NCI-H748 treated with DMSO at 0.1 percent for 48 hours (cell line): ENCODE results near the gene TACR2.
A peak's percentile ranks its signal among the peaks of the same experiment; 100 is the strongest.

Source experiments
- DNase-seq: peaks from one replicate; lab custom pipeline; 2025; lab: John Stamatoyannopoulos, UW

Gene TACR2

GRCh38 chr10:69416695-69417094 lies at the start of gene TACR2:
Gene TACR2, minus strand, starts transcription at chr10:69416918. Its CDS starts 595 bp downstream, at chr10:69416323.
- DNase-seq = no peak

GRCh38 chr10:69466158-69466490 lies 49.4 kb upstream of the TACR2 start:
- DNase-seq = no peak

- no peak for DNase-seq
Measured at GRCh38 chr10:69465457-69466157, 48.9 kb upstream of the TACR2 start.

- DNase-seq = no peak
Measured at GRCh38 chr10:69464801-69465401, 48.2 kb upstream of the TACR2 start.

DNA sequence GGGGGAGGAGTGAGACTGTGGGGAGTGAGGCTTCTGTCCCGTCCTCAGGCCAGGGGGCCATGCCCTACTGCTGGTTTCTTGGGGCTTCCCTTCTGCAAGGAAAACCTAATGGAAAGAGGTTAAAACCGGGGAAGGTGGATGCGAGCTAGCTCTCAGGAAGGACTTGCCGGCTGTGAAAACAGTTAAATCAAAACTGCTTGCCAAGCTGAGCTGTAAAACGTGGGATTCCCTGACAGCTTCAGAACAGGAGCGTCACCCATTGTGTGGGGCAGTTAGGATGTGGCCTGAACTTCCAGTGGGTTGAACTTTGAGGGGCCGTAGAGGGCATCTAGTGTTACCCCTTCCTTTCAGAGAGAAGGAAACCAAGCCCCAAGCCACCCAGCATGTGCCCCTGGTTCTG lies 47.7 kb upstream of the TACR2 start:
- DNase-seq = no peak

DNA sequence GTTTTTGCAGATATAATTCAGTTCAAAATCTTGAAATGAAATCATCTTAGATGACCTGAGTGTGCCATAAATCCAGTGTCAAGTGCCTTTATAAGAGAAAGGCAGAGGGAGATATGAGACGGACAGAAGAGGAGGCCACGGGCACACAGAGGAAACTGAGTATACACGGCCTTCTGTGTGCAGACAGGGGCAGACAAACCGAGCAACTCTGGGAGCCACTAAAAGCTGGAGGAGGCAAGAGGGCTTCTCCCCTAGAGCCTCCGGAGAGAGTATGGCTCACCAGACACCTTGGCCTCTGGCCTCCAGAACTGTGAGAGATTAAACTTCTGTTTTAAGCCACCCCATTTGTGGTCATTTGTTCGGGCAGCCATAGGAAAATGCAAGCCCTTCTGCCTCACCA lies 47.2 kb upstream of the TACR2 start:
- no peak for DNase-seq

DNA sequence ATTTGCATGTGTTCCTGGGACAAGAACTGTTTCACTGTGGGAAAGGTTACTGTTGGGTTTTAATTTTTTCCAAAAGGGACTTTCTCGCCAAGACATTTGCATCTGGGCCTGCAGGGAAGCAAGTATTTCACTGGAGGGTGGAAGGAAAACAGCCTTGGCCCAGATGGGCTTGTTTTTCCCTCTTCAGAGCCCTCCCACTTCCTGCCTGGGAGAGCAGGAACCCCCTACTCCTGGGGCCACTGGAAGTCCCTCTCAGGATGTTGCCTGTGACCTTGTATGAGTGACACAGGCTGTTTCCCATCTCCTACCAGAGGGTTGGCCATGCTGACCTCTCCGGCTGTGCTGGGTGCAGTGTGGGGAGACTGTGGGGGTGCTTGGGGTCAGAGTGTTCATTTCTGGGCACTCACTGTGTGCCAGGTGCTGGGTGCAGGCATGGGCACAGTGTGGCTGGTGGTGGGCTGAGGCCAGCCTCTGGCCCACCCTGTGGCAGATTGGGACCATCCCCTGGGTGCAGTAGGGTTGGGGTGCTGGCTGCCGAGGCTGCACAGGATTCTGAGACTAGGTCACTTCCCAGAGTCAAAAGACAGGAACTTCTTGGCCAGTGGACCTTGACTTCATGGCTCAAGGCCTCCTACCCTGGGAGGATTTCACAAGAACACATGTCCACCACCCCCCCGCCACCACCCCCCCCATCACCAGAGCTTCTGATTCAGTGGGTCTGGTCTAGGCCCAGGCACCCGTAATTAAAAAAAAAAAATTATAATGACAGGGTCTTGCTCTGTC lies 44.7 kb upstream of the TACR2 start:
- DNase-seq = no peak

DNA sequence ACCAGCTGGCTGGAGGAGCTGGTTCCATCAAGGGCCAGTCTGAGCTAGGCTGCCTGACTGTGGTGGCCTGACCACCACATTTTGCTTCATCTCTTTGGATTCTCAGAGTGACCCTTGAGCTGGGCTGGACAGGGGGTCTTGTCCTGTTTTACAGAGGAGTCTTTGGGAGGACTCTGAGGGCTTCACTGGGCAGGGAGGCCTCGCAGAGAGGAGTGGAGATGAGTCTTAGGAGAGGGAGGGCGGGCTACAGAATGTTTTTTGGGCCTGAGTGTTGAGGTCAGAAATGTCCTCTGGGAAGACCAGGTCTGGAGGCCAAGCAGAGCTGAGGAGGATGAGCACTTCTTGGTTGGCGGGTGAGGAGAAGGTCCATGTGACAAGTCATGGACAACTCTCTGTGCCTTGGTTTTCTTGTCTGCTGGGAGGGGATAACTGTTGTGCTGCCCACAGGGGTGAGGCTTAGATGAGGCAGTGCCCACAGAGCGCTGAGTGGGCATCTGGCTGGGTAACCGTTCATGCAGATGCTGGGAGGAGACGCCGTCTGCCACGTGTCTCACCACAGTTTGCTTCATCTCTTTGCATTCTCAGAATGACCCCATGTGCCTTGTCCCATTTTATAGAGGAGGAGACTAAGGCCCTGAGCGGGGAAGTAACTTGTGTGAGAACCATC lies 44.0 kb upstream of the TACR2 start:
- DNase-seq = no peak

DNA sequence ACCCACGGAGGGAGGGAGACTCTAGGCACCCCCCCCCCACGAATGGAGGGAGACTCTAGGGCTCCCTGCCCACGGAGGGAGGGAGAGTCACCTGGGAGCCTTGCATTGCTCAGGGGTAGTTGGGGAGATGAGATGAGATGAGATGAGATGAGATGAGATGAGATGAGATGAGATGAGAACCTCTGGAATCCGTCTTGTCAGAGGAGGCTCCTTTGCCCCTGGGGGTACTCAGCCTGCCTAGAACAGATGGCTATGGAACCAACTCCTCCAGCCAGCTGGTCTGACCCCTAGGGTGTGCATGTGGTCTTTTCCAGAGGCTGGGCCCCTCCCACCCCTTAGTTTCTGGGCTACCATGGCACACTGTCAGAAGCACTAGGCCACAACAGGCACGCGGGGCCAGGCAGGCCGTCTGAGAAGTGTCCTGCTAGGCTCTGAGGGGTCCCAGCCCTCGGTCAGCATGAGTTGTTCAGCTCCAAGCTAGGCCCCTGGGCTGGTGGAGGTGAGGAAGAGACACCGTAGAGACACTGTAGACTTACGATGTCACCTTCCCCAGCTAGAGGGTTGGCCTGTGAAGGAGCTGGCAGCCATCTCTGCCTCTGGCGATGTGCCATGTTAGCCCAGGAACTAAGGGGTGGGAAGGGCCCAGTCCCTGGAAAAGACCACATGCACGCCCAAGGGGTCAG lies 43.3 kb upstream of the TACR2 start:
- no peak for DNase-seq

DNA sequence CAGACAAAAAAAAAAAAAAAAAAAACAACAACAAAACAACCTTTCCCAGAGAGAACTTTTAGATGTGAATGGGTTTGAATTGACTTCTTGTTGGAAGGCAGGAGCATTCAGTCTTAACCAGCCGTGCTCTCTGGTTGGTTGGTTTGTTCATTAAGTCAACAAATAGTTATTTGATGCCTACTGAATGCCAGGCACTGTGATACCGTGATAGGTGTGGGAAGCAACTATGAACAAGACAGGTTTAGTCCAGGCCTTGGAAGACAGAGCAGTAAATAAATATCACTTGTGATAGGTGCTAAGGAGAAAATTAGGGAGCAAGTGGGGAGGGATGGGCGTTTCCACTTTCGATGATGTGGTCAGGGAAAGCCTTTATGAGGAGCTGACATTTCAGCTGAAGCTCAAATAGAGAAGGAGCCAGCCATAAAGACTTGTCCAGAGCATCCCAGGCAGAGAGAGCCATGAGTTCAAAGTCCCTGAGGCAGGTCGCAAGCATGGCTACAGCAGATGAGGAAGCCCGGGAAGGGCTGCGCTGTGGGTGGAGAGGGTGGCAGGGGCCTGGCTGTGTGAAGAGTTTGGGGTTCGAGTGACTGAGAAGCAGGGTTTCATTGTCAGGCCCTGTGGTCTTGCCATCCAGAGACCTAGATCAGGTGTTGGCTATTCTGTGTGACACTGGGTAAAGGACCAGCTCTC lies 42.5 kb upstream of the TACR2 start:
- no peak for DNase-seq

DNA sequence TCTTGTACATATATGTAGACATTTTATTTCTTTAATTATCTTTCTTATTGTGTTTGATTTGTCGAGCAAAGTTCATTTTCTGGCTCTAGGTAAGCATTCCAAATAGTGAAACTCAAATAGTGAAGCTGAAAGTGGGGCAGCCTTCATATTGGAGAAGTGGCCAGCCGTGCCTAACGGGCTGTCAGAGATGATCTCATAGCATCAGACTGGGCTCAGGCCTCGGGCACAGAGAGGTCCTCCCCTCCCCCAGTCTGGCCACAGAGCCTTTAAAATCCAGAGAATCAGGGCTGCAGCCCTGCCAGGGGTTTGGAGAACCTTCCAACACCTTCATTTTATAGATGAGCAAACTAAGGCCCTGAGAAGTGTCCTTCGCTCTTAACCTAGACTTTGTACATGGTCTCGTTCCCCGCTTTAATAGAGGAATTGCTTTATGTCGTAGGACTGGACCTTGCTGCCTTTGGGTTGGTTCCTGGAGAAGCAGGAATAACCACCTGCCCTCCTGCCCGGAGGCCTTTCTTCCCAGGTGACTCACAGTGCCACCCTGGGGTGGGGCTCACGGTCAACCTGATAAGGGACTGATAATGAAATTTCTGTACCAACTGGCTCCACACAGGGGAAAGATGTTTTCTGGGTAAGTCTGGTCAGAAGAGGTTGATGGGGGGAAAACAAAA lies 41.8 kb upstream of the TACR2 start:
- DNase-seq = no peak

DNA sequence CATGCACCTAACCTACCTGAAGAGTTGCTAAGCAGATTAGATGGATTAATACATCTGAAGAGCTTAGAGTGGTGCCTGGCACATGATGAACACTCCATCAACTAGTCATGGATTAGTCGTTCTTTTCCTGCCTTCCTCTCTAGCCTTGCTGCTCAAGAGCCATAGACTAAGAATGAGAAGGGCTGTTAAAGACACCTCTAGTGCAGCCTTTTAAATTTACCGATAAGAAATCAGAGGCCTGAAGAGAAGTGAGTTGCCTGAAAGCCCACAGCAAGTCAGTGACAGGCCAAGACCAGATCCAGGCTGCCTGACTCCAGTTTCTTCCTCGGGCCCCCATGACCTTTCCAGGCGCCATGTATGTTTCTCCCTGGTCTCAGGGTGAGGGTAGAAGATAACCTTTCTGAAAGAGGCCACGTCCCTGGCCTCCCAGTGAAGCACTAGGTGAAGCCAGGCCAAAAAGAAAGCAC lies 41.1 kb upstream of the TACR2 start:
- no peak for DNase-seq

GRCh38 chr10:69456880-69457693 lies 40.4 kb upstream of the TACR2 start:
- no peak for DNase-seq

DNA sequence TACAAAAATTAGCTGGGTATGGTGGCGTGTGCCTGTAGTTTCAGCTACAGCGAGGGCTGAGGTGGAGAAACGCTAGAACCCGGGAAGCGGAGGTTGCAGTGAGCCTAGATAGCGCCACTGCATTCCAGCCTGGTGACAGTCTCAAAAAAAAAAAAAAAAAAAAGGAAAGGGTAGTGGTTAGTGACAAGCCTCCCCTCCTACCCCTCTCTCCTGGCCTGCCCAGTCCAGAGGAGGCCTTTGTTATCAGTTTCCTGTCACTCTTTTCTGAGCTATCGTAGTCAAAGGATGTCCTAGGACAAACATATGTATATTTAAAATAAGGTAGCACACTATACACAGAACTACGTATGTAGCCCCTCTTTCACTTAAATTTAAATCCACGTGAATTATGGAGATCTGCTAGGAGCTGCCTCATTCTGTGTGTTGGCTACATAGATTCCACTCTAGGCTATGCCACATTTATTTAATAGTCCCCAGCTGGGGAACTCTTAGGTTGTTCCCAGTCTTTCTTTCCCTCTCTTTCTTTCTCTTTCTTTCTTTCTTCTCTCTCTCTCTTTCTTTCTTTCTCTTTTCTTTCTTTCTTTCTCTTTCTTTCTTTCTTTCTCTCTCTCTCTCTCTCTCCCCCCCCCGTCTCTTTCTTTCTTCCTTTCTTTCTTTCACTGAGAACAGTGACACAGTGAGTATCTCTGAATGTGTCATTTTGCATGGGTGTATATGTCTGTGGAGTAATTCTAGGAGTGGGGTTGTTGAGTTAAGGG lies 38.5 kb upstream of the TACR2 start:
- DNase-seq = no peak

DNA sequence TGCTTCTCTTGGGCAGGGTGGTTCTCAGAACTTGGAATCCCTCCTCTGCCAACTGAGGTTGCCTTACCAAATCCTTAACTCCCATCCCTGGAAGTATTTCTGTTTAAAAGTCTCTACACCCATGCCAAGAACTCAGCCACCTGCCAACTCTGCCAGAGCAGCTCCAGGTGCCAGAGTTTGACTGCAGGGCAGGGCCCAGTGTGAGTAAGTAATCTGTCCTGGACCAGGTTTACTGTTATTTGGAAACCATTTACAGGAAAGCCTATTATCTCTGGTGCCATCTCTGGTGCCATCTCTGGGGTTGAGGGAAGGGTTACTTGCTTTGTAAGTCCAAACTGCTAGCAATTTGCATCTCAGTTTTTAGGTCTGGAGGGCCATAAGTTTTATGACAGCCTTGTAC lies 37.1 kb upstream of the TACR2 start:
- DNase-seq = no peak

DNA sequence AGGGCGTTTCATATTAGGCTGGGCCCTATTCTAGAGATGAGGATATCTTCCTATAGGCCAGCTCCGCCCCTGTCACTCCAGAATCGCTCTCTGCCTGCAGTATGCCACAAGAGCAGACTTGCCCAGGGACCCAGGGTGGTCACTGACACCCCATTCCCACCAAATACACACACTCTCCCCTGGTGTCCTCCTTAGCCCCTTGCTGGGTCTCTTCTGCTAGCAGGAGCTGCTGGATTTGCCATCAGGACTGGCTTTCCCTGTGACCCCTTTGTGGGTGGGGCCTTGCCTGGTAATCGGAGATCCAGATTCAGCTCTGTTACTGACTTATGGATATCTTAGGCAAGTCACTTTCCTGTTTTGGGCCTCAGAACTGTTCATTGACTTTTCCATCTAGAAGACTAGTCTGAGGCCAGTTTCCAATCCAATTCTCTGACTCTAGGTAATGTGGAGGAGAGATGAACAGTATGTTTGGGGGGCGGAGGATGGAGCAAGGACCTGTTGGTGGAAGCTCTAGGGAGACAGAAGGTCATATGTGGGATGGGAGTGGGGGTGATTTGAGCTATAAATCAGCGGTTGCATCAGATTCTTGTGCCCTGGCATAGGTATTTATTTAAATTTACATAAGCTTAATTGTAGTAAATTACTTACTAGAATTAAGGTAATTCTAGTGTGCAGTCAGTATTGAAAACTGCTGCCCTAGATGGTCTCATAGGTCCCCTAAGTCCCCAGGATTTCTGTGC lies 36.1 kb upstream of the TACR2 start:
- no peak for DNase-seq

GRCh38 chr10:69451784-69452251 lies 35.1 kb upstream of the TACR2 start:
- DNase-seq = no peak

DNA sequence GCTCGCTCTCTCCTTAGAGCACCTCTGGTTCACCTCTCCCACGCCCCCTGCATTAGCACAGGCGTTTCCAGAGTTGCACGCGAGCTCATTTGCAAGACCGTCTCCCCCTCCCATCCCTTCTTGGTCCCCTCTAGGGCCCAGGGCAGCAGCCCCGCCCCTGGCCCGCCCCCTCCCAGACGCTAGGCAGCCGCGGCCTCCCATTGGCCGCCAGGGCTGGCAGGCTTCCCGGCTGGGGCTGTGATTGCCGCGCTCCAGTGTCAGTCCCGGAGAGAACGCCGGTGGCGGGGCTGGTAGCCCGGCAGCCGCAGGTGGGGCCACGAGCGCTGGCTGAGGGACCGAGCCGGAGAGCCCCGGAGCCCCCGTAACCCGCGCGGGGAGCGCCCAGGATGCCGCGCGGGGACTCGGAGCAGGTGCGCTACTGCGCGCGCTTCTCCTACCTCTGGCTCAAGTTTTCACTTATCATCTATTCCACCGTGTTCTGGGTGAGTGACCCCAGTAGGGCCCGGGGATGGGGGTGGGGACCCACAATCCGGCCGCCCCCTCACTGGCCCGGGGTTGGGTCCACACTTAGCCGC lies 34.6 kb upstream of the TACR2 start, which contains the start of gene TSPAN15:
Gene TSPAN15, plus strand, starts transcription at position 257 of the 575 bp plus-strand sequence. Its CDS starts 130 bp downstream, at position 387.
- peak; percentile 74 for DNase-seq
